HG03439 (cell line): ENCODE measurements around the gene RHOV.

Experiments
- ATAC-seq: cut with Tn5 transposase; IDR thresholded peaks from one replicate; pipeline ENCODE4 v1.9.1; 2021; ENCODE audit warnings: mild to moderate bottlenecking, moderate library complexity; ENCODE audit not compliant: unreplicated experiment

The RHOV gene

DNA sequence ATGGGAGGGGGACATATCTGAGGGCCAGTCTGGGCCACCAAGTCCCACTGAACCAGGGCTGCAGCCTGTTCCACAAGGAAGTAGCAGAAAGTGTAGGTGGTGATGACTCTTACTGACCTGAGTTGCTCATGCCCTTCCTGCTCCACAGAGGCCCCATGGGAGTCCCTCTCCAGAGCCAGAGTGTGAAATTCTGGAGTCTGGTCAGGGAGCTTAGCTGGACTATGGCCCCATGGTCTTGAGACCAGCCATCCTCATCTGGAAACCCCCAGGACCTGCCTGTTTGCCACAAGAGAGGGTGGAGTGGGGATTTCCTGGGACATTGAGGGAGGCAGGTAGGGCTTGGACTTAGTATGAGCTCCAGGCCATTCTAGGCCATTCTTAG lies 27.2 kb downstream of the RHOV start:
- no peak for ATAC-seq

DNA sequence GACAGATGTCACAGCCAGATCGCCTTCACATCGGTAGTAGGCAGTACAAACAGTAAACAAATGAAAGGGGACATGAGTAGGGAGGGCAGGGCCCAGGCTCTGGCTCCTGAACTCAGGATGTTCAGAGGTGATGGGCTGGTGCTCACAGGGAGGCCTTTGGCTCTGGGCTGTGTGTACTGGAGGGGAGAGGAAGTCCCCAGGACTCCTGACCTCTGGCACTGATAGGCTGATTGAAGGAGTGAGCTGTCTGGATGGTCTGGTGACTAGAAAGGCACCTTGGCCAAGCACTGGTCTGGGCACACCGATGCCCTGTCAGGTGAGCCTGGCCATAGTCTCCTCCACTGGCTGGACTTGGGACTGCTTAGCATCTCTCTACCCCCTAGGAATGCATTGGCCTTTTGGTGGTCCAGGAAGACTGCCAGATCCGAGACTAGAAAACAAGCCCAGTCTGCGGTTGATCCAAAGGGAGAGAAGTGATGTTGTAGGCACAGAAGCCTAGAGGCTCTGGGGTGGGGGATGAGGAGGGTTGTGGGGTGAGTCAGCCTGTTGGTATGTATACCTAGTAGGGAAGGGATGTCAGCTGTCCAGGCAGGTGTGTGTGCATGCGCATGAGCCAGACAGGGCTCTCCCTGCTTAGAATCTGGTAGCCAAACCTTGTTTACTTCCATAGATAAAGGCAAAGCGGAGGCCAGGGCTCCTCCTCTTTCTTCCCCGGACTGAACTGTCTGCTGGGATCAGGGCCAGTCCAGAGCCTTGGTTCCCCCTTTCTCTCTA lies 28.3 kb downstream of the RHOV start:
- no peak for ATAC-seq

DNA sequence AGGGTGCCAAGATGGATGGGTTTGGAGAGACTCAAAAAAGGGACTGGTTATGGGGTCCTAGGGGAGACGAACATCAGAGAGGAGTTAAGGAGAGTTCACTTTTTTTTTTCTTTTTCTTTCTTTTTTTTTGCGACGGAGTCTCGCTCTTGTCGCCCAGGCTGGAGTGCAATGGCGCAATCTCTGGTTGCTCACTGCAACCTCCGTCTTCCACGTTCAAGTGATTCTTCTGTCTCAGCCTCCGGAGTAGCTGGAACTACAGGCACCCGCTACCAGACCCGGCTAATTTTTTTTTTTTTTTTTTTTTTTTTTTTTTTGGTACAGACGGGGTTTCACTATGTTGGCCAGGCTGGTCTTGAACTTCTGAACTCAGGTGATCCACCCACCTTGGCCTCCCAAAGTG lies 29.0 kb downstream of the RHOV start:
- no peak for ATAC-seq

DNA sequence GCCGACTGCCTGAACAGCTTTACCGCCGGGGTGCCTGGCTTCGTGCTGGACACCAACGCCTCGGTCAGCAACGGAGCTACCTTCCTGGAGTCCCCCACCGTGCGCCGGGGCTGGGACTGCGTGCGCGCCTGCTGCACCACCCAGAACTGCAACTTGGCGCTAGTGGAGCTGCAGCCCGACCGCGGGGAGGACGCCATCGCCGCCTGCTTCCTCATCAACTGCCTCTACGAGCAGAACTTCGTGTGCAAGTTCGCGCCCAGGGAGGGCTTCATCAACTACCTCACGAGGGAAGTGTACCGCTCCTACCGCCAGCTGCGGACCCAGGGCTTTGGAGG lies 29.4 kb downstream of the RHOV start:
- no peak for ATAC-seq

DNA sequence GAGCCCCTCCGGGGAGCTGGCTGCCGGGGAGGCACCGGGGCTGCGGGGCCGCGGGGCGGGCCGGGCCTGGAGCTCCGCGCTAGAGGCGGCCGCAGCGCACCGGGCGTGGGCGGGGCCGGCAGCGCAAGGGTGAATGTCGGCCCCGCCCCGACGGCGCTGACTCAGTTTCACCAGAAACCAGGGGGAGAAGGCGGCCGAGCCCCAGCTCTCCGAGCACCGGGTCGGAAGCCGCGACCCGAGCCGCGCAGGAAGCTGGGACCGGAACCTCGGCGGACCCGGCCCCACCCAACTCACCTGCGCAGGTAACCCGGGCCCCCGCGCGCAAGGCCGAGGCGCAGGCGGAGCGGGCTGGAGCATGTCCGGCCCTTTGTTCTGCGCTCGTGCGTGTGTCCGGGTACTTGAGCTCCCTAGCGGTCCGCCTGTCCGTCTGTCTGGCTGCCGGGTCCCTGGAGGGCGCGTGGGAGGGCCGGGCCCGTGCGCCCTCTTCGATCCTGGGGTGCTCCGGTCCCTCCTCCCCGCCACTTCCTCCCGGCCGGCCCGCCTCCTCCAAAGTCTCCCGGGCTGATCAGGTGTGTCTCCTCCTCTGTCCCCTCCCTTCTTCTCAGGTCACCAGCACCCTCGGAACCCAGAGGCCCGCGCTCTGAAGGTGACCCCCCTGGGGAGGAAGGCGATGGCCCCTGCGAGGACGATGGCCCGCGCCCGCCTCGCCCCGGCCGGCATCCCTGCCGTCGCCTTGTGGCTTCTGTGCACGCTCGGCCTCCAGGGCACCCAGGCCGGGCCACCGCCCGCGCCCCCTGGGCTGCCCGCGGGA lies 29.9 kb downstream of the RHOV start, which contains the start of gene SPINT1:
TSS of gene SPINT1 (plus strand) at position 164 of the 811 bp plus-strand sequence. CDS start at position 671, 507 bp downstream.
- ATAC-seq = no peak

DNA sequence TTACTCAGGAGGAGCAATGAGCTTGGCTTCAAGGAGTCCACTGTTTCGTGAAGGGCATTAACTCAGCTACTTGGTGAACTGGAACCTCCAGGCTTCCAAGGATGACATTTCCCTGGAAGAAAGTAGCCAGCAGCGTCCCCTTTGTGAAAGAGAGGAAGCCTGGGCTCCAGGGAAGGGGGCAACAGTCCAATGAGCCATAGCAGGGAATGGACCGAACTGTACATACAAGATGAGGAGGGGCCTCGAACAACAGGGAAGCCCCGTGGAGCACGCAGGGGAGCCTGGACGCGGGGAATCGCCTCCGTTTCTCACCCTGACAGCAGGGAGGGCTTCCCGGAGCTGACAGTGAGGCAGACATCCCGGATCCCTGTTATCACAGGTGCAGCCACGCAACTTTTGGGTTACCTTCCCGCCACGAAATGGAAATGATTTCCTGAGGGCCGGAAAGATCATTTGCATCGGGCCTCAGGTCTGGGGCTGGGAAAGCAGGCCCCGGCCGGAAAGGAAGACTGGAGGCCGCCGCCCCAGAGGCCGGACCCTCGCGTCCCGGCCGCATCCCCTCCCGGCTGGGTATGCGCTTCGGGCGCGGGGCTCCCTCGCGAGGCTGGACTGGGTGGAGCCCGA lies 30.7 kb downstream of the RHOV start:
- ATAC-seq = no peak

DNA sequence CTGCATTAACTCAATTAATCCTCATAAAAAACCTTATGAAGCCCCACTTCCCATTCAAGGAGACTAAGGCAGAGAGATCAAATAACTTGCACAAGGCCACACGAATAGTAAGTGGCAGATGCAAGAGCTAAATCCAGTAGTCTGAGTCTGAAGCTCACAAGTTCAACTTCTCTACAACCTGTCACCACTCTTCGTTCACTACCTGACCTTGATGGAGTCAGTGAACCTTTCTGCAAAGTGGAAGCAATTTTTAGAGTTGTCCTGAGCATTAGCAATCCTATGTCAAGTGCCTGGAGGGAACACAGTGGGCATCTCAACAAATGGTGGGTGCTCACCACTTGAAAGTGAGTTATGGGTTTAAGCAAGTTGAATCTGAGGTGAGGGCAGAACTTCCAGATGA lies 32.3 kb downstream of the RHOV start:
- ATAC-seq = no peak

DNA sequence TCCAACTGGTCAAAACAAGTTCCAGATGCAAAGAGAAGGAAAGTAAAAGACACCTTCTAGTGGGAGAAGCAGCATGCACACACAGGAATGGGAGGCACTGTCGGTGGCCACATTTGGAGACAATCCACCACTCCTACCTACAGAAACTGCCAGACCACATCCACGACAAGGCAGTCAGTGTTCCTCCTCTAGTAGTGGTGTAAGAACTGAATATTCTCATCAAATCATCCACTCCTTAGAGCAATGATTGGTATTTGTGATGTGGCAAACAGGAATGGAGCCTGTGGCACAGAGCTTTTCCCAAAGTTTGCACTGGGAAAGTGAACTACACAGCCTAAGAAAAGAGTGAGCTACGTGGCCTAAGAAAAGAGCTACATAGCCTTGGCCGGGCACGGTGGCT lies 35.3 kb downstream of the RHOV start:
- ATAC-seq = no peak

DNA sequence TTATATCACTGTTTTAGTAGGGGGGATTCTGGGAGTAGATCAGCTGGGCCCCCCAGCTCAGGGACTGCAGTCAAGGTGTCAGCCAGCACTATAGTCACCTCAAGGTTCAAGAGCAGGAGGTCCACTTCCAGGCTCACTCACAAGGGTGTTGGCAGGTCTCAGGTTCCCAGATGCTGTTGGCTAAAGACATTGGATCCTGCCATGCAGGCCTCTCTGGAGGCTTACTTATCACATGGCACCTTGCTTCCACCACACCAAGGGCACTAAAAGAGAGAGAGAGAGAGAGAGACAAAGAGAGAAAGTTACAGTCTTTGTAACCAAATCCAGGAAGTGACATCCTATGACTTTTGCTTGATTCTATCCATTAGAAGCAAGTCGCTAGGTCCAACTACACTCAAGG lies 38.0 kb downstream of the RHOV start:
- no peak for ATAC-seq

GRCh38 chr15:40832903-40833302 lies 41.1 kb downstream of the RHOV start:
- ATAC-seq = no peak

- no peak for ATAC-seq
These were observed 42.2 kb downstream of the RHOV start for GRCh38 chr15:40831861-40832260.

DNA sequence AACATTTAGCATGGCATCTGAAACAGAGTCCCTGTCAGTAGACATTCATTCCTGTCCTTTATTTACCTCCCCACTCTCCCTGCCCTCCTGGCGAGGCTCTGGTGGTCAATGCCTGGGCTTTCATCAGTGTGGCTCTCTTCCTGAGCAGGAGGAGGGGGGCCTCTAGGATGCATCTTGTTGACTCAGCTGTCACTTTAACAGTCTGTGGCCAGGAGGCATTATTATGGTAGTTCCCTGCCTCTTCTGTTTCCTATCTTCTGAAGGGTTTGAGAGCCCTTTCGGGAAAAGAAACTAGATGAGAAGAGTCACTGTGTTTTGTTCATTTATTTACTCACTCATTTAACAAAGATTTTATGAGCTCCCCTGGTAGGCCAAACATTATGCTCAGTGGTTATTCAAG lies 43.1 kb downstream of the RHOV start:
- no peak for ATAC-seq

GRCh38 chr15:40829115-40829514 lies 44.9 kb downstream of the RHOV start:
- no peak for ATAC-seq

DNA sequence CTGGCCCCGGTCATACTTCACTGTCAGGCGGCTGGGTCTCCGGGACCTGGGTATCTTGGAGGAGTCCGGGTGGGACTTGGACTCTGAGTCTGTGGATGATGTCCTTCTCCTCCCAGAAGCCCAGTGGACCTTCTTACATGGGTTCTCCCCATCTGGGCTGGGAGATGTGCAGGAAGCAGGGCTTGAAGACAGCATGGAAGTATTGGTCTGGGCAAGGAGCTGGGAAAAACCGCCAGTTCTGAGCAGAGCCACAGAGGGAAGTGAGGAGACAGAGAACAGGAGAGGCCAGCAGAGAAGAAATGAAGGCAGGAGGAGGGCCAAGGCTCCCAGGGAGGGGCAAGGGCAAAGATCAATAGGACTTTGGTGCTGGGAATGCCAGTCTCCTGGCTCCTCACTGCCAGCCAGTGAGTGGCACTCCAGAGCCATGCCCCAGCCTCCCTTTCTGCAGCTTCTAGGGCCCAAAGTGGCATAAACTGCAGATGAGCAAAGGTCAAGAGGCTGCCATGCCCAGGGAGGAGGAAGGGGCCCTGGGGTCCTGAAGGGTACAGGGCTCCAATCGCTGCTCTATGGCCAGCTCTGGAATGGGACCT lies 45.5 kb downstream of the RHOV start, which contains the start of gene PPP1R14D:
TSS of gene PPP1R14D (minus strand) at position 262 of the 590 bp plus-strand sequence. CDS start at position 195, 67 bp downstream.
- no peak for ATAC-seq

DNA sequence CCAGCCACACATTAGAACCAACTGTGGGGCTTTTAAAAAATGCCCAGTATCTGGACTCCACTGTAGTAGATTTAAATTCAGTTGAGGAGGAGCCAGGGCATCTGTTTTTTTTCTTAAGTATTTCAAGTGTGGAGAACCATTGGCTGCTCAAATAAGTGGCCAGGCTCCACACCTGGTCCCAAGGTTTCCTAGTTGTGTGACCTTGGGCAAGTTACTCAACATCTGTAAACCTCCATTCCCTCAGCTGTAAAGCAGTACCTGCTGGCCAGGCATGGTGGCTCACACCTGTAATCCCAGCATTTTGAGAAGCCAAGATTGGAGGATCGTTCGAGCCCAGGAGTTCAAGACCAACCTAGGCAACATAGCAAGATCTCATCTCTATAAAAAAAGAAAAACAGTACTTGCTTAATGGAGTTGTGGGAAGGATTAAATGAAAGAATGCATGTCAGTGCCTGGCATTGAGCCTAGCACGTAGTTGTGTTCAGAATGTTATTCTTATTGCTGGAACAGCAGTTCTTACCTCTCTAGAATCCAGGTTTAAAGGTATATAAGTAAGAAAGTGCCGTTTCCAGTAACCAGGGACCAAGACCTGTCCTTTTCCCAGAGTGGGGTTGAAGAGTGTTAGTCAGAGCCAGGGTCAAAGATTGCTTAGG lies 47.5 kb downstream of the RHOV start:
- no peak for ATAC-seq

DNA sequence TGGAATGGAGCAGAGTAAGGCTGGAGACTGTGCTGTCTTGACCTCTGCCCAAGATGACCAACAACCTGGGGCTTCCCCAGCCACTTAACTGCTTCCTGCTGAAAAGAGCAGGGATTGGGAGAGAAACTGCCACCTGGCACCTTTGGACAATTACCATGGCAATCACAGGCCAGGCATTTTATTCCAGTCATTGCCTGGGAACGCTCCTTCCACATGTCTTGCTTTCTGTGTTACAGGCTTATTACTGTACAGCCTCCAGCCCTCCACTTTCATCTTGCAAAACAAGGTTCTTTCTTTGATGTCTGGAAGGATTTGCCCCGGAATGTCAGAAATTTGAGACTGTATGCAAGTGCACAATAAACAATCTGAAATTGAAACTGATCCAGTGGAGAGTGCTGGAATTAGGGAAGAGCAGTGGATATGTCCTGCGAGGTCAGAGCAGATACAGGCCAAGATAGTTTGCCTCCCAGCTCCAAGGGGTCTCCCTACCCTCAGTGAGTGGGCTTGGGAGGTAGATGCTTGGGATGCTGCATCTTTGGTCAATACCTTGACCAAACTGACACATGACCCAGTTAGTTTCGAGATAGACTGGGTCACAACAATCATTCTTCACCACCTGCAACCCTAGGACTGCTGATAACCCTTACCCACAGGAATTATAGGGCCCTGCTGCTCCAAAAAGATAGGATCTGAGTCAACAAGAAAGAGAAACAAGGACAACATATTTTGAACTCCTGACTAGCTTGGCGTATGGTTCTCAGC lies 48.2 kb downstream of the RHOV start:
- no peak for ATAC-seq

DNA sequence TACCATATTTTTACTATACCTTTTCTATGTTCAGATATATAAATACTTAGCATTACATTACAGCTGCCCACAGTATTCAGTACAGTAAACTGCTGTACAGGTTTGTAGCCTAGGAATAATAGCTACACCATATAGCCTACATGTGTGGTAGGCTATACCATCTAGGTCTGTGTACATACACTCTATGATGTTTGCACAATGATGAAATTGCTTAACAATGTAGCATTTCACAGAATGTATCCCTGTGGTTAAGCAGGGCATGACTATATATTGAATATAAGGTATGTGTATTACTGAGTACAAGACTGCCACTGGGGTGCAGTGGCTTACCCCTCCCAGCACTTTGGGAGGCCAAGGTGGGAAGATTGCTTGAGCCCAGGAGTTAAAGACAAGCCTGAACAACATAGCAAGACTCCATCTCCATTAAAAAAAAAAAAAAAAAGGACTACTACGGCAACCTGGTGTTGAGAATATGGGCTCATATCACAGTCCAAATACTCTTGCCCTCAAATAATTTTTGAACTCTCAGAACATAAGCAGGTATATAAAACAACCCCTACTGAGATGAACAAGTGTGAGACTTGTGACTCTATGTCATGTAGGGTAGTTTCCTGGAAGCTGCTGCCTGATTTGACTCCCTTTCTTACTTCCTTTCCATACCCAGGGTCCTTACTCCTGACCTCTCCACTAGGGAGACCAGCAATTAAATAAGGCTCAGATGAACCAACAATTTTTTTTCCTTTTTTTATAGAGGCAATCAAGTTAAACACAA lies 50.3 kb downstream of the RHOV start:
- ATAC-seq = no peak
